Measurements from ENCODE around the gene MAST1. TPM values are rescaled to one million over a fixed set of nuclear protein-coding genes. Genes with fewer than 3 reads are reported as not detected.

The MAST1 gene
- total RNA-seq, 1 experiment from 2014 or later, result 1.9 TPM

DNA sequence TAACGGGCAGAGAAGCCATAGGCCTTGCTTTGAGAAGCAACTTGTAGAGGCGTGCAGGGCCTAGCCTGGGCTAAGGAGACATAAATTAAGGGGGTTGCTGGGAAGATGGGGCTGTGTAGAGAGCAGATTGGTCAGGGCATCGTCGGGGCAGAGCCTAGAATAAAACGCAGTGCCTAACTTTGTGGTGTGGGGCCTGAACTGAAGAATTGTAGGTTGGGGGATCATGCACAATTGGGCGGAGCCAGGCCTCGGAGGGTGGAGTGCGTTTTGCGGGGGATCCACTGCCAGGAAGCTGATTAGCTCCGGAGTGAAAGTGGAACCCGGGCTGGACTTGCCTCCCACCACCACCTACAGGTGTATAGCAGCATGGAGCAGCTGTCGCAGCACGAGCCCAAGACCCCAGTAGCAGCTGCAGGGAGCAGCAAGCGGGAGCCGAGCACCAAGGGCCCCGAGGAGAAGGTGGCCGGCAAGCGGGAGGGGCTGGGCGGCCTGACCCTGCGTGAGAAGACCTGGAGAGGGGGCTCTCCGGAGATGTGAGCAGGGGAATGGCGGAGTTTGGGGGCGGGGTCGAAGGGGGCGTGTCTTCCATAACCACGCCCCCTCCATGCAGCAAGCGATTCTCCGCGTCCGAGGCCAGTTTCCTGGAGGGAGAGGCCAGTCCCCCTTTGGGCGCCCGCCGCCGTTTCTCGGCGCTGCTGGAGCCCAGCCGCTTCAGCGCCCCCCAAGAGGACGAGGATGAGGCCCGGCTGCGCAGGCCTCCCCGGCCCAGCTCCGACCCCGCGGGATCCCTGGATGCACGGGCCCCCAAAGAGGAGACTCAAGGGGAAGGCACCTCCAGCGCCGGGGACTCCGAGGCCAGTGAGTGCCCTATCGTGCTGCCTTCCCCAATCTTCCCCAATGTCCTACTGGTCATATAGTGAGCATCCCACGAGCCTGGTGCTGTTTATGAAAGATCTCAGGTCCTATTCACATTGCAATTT lies 29.1 kb downstream of the MAST1 start:
- no peak for DNase-seq (ENCODE audit: low read depth)

DNA sequence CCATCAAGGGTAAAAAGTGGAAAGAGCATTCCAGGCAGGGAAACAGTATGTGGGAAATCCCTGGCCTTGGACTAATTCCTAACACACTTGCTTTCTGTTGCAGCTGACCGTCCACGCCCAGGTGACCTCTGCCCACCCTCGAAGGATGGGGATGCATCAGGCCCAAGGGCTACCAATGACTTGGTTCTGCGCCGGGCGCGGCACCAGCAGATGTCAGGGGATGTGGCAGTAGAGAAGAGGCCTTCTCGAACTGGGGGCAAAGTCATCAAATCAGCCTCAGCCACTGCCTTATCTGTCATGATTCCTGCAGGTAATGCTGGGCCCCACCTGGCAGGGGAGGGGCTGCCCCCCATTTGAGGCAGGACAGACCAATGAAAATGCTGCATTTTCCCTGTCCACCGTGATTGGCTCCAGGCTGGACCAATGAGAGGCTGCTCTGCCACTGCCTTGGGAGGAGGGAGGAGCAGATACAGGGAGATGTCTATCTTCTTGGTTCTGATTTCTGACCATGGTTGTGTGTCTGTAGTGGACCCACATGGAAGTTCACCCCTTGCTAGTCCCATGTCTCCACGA lies 30.3 kb downstream of the MAST1 start:
- no peak for DNase-seq (ENCODE audit: low read depth)

DNA sequence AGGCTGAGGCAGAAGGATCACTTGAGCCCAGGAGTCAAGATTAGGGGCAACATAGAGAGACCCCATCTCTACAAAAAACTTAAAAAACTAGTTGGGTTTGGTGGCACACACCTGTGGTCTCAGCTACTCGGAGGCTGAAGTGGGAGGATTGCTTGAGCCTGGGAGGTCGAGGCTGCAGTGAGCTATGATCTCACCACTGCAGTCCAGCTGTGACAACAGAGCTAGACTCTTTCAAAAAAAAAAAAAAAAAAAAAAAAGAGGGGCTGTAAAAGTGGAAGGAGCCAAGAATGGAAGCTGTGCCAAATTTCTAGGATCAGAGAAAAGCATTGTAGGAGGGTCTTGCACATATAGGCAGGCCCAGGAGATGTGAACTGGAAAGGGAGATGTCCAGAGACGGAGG lies 33.4 kb downstream of the MAST1 start:
- DNase-seq (ENCODE audit: low read depth), result no peak

DNA sequence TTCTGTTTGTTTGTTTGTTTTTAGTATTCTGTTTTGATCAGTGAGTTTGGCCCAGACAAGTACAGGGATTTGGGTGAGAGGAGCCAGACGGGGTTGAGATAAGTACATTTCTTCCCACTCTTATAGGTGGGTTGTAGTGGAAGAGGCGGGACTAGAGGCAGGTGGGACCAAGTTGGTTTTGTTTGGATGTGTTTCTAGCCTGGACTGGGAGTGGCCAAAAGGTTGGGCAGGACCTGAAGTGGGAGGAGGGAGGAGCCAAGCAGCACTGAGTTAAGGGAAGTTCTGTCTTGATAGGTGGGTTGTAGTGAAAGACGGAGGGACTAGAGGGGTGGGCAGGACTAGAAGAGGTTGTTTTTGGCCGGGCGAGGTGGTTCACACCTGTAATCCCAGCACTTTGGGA lies 33.9 kb downstream of the MAST1 start:
- DNase-seq (ENCODE audit: low read depth), result no peak

DNA sequence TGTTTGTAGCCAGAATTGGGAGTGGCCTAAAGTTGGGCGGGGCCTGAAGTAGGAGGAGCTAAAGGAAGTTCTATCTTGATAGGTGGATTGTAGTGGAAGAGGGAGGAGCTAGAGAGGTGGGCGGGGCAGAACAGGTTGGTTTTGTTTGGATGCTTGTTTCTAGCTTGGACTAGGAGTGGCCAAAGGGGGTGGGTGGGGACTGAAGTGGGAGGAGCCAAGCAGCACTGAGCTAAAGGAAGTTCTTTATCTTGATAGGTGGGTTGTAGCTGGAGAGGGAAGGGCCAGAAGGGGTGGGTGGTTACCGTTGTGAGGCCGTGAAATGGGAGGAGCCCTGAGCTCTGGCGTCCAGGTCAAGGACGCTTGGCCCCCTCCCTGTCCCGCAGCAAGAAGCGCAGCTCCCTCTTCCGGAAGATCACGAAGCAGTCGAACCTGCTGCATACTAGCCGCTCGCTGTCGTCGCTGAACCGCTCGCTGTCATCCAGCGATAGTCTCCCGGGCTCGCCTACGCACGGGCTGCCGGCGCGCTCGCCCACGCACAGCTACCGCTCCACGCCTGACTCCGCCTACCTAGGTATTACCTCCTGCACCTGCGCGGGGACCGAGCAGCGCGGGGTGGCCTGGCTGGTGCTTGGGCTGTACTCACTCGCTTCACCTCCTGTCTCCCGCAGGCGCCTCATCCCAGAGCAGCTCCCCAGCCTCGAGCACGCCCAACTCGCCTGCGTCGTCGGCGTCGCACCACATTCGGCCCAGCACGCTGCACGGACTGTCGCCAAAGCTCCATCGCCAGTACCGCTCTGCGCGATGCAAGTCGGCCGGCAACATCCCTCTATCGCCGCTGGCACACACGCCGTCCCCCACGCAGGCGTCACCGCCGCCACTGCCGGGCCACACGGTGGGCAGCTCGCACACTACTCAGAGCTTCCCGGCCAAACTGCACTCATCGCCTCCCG lies 34.9 kb downstream of the MAST1 start:
- peak; percentile 33 for DNase-seq (ENCODE audit: low read depth)

DNA sequence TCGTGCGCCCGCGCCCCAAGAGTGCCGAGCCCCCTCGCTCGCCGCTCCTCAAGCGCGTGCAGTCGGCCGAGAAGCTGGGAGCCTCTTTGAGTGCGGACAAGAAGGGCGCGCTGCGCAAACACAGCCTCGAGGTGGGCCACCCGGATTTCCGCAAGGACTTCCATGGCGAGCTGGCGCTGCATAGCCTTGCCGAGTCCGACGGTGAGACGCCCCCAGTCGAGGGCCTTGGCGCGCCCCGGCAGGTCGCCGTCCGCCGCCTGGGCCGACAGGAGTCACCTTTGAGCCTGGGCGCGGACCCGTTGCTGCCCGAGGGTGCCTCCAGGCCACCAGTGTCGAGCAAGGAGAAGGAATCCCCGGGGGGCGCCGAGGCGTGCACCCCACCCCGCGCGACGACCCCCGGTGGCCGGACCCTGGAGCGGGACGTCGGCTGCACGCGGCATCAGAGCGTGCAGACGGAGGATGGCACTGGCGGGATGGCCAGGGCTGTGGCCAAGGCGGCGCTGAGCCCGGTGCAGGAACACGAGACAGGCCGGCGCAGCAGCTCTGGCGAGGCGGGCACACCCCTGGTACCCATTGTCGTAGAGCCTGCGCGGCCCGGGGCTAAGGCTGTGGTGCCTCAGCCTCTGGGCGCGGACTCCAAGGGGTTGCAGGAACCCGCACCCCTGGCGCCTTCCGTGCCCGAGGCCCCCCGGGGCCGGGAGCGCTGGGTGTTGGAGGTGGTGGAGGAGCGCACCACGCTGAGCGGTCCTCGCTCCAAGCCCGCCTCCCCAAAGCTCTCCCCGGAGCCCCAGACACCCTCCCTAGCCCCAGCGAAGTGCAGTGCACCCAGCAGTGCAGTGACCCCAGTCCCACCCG lies 35.8 kb downstream of the MAST1 start:
- DNase-seq (ENCODE audit: low read depth), result no peak

DNA sequence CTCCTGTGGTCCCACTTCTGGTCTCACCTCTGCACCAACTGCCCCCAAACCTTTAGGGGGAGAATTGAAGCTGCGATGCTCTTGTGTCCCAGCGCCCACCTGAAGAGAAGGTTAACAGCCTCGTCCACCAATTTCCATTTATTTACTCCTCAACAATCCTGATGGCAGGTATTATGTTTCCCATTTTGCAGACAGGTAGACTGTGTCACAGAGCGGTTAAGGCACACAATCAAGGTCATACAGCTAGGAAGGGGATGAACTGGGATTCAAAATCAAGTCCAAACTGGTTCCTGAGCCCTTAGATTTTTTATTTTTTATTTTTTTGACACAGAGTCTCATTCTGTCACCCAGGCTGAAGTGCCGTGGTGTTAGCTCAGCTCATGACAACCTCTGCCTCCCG lies 36.8 kb downstream of the MAST1 start:
- no peak for DNase-seq (ENCODE audit: low read depth)

DNA sequence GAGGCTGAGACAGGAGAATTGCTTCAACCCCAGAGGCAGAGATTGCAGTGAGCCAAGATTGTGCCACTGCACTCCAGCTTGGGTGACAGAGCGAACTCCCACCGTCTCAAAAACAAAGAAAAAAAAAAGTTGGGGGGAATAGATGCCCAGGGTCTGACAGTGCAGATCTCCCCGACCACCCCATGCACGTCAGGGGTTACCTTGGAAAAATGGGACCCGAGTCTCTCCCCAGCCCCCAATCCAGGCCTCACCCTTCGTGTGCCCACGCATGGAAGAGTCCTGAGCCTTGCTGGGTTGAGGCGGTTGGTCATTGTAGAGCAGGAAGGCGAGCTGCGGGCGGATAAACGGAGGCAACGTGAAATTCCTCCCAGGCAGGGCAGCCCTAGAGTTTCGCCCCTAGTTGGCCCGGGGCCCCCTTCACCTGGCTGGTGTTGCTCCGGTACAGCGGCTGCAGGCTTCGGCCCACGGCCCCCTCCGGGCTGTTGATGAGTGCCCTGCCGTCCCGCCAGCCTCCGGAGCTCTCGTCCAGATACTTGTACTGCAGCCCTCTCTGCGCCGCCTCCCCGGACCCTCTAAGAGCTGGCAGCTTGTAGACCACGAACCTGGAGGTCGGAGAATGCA lies 42.3 kb downstream of the MAST1 start:
- no peak for DNase-seq (ENCODE audit: low read depth)

DNA sequence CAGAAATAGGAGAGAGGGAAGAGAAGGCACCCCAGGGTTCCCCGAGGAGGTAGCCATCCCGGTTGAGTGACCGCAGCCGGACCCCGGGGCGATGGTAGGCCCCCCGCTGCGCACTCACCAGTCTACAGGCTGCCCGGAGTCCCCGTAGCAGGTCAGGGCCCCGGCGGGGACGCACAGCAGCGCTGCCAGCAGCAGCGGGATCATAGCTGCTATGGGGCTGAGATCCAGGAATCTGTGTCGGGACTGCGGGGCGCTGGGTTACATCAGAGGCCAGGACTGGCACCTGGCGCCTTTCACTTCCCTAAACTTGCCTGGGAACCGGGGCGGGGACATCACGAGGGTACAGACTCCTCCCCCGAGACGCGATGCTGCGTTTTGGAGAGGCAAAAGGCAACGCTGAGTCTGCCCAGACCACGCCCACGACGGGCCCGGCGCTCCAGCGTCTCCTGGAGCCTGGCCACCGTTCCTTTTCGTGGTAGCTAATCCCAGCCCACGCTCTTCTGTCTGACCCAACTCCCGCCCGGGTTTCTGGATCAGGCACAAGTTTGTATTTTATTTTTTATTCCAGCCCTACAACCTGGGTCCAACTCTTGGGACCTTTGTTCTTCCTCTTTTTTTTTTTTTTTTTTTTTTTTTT lies 43.0 kb downstream of the MAST1 start, which contains the start of gene DNASE2:
Gene DNASE2, minus strand, starts transcription at position 278 of the 637 bp plus-strand sequence. Its CDS starts 74 bp downstream, at position 204.
- DNase-seq (ENCODE audit: low read depth), result peak; percentile 19

DNA sequence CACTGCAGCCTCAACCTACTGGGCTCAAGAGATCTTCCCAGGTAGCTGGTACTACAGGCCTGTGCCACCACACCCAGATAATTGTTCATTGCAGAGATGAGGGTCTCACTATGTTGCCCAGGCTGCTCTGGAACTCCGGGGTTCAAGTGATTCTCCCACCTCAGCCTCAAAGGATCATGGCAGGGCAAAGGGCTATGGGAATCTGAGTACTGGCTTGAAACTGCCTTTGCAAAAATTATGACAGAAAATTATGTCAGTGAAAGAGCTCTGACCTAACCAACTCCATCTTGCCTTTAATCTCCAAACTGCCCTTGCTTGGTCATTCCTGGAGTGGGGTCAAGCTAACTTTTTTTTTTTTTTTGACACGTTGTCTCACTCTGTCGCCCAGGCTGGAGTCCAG lies 44.3 kb downstream of the MAST1 start:
- DNase-seq (ENCODE audit: low read depth), result no peak

DNA sequence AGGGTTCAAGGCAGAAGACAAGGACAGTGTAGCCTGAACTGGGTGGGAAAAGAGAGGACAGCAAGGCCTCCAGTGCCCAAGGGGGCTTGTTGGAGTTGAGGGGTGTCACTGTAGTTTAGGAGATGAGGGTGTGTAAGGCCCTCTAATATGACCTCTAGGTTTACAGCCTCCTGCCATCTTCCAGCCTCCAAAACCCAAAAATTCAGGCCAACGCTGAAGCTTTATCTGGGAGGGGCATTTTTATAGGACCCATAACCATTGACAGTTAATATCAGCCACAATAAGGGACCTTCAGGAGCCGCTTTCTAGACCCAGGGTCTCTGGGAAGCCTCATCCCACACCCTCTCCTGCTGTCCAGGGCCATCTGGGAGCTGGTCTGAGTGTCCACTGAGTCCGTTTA lies 45.9 kb downstream of the MAST1 start:
- no peak for DNase-seq (ENCODE audit: low read depth)

DNA sequence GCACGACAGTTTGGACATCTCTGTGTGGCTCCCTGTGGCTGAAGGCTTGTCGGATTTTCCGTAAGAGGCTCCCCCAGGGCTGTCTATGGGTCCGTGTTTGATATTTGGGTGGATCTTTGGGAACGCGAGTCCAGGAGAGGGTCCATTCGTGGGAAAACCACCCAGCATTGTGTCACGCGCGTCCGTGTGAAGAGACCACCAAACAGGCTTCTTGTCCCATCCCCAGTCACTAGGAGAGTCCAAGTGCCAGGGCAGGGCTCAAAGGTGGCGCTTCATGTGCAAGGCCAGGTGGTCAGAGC lies 46.3 kb downstream of the MAST1 start:
- no peak for DNase-seq (ENCODE audit: low read depth)

DNA sequence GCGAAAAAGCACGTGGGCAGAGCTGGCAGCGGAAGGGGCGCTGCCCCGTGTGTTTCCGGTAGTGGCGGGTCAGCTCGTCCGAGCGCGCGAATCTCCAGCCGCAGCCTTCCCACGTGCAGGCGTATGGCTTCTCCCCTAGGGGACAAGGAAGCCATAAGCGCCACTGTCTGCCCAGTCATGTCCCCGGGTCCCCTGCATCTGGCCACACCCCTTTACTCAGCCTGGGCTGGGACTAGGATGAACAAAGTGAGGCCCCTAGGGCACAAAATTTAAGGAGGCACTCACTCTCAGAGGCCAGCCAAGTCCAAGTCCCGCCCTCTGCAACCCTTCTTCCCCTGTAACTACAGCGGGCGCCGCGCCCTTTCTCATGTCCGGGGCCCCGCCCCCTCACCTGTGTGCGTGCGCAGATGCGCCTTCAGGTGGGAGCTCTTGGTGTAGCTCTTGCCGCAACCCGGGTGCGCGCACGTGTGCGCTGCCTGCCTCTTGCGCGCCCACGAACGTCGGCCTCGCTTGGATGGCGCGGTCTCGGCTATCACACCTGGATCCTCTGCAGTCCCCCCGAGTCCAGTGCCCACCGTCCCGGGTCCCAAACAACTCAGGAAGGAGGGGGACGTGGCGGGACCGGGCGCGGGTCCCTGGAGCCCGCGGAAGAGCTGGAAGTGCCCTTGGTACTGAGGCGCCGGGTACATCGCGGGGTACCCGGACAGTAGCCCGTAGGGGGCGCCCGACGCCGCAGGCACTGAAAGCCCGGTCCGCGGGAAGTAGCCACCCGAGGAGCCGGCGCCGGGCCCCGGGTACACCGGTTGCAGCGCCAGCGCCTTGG lies 46.8 kb downstream of the MAST1 start:
- no peak for DNase-seq (ENCODE audit: low read depth)

DNA sequence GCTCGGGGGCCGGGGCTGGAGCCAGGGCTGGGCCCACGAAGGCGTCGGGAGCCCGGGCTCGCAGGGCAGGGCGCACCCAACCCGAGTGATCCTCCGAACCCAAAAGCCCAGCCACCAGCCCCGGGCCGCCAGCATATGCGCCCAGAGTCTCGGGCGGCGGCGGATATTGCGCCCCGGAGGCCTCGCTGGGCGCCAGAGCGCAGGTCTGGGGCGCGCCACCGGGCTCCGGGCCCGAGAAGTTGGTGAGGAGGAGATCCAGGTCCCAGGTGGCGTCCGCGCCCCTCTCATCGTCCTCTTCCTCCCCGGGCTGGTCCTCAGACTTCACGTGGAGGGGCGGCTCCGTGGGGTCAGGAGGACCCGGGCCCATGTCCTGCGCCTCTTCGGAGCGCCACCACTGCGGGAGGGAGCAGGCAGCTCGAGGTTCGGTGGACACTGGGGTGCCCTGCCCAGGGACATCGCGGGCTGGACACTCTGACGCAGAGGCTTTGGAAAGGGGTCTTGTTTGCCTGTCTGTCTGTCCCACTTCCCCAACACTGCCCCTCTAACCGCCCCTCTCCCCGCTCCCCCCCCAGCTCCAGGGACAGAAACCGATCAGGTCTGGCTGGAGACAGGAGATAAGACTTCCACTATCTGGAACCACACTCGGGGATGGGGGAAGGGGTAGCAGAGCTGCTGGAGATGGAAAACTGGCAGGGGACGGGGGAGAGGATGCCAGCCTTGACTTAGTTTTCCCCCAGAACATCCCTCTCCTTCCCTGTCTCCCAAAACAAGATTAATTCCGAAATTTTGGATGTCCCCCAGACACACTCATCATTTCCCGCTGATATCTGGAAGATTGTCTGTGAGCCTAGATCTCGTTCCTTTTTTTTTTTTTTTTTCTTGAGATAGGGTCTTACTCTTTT lies 47.7 kb downstream of the MAST1 start:
- no peak for DNase-seq (ENCODE audit: low read depth)

DNA sequence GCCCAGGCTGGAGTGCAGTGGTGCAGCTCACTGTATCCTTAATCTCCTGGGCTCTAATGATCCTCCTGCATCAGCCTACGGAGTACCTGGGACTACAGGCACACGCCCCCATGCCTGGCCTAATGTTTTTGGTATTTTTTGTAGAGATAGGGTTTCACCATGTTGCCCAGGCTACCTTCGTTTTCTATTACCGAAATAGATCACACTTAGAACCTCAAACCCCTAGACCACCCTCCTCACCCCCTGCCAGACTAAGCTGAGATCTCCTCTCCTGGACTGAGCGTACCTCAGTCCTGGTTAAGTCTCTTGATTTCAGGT lies 48.3 kb downstream of the MAST1 start:
- DNase-seq (ENCODE audit: low read depth), result no peak

DNA sequence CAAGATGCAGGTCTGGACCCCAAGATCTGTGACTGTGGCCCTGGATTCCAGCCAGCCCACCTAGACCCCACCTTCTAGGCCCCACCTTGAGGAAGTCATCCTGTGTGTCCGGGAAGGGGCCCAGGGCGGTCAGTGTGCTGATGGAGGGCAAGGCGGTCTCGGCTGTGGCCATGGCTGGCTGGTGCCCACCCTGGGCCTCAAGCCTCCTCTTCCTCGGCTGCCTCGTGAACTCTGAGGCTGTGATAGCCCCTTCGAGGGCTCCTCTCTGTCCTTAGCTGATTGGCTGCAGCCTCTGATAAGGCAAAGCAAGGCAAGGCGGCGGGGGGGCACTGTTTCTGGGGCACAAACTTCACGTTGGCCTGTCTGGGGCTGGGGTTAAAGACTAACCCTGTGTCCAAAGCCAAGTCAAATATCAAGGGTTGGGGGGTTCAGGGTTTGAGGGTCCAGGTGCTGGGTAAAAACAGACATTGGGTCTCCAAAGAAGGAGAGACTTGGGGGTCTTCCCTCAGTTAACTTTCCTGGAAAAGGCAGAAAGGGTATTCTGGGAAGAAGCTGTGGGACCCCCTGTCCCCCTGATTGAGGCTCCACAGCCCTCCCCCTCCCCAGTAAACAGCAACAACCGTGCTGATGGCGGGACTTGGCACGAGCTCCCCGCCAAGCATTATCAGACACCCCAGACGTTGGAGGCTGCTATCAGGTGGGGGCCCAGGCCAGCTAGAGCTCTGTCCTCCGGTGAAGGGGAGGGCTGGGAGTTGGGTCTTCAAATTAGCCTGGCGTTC lies 48.8 kb downstream of the MAST1 start, which contains the start of gene KLF1:
Gene KLF1, minus strand, starts transcription at position 233 of the 779 bp plus-strand sequence. Its CDS starts 61 bp downstream, at position 172.
- no peak for DNase-seq (ENCODE audit: low read depth)

DNA sequence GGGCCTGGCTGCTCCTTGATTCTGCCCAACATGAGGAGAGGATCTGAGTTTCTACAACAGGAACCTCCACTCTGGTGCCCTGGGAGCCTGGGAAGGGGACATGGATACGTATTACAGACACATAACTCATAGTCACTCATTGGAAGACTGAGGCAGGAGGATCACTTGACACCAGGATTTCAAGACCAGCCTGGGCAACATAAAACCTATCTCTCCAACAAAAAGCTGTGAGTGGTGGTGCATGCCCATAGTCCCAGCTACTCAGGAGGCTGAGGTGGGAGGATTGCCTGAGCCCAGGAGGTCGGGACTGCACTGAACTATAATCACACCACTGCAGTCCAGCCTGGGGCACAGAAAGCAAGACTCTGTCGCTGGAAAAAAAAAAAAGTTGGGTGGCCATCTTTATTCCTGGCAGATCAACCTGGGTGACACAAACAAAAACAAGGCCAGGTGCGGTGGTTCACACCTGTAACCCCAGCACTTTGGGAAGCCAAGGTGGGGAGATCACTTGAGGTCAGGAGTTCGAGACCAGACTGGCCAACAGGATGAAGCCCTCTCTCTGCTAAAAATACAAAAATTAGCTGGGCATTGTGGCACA lies 49.8 kb downstream of the MAST1 start:
- no peak for DNase-seq (ENCODE audit: low read depth)

Data from HT1080 (cell line).